ENCODE results near the gene RIC3.

RIC3 gene

DNA sequence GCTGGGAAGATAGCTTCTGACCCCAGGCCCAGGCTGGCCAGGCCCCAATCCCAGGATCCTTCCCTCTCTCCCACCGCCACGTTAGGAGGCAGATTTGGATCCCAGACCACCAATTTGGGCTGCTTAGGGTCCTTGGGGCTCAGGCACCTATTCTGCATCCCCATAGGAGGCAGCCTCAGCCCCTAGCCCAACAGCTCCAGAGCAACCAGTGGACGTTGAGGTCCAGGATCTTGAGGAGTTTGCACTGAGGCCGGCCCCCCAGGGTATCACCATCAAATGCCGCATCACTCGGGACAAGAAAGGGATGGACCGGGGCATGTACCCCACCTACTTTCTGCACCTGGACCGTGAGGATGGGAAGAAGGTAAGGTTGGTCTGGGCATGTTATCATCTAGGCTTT, 71.8 kb downstream of the RIC3 start:
- ChIA-PET CTCF (no interaction called here), POLR2A (no interaction called here)
- TF ChIP-seq ARNT (IDR thresholded peaks at IDR 0.05): no peak
- DNase-seq (ENCODE audit: extremely low spot score): no peak

DNA sequence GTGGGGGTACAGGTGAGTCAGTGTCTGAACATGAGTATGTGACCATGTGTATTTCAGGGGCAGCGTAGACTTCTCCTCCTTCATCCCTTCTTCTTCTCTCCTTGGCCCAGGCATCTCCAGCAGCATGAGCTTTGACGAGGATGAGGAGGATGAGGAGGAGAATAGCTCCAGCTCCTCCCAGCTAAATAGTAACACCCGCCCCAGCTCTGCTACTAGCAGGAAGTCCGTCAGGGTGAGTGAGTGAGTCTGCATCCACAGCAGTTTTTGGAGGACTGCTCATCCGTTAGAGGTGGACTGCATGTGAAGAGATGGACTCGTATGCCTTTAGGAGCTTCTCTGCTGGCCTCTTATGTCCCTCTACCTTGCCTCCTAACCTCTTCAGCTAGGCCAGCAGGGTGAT, 72.2 kb downstream of the RIC3 start:
- CTCF ChIA-PET: no interaction called here
- no peak for DNase-seq (ENCODE audit: extremely low spot score)
- TF ChIP-seq, protein P1, sequence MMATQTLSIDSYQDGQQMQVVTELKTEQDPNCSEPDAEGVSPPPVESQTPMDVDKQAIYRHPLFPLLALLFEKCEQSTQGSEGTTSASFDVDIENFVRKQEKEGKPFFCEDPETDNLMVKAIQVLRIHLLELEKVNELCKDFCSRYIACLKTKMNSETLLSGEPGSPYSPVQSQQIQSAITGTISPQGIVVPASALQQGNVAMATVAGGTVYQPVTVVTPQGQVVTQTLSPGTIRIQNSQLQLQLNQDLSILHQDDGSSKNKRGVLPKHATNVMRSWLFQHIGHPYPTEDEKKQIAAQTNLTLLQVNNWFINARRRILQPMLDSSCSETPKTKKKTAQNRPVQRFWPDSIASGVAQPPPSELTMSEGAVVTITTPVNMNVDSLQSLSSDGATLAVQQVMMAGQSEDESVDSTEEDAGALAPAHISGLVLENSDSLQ (IDR thresholded peaks at IDR 0.05): no peak
- TF ChIP-seq ZNF384 (IDR thresholded peaks at IDR 0.05): no peak
- TF ChIP-seq NFRKB (IDR thresholded peaks at IDR 0.05): no peak
- TF ChIP-seq TARDBP (IDR thresholded peaks at IDR 0.05): no peak
- no peak for TF ChIP-seq FOXA1 (IDR thresholded peaks at IDR 0.05)
- TF ChIP-seq CTBP1 (IDR thresholded peaks at IDR 0.05; ENCODE audit: borderline replicate concordance): no peak
- no peak for TF ChIP-seq HDGF (IDR thresholded peaks at IDR 0.05; ENCODE audit: borderline replicate concordance)
- POLR2A ChIA-PET: no interaction called here

DNA sequence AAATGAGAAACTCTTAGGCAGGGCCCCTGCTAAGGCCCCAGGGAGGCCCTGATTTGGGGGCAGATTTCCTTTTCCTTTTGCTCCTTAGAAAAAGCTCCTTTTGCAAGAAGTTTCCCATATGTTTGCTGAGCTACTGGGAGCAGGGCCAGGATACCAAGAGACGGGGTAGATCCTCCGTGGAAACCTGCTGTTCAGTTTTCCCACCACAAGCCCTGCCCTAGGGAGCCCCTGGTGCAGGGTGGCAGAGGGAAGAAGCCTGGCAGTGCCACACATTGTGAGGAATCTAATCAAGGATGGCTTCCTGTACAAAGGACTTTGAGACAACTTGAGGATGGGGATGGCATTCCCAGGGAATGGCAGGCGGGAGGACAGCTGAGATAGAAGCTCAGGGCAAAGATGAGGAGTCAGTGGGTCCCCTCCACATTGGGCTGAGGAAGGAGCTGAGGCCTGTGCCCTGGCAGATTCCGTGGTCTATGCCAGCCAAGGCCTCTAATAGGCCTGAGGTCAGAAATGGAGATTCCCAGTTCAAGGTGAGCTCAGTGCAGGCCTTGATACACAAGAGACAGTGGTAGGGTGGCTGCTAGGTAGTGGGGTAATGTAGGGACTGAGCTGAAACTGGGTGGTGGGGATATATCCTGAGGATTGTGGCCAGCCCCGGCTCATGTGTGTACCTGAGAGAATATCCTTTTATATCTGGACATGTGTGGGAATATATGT, 72.9 kb downstream of the RIC3 start:
- ChIA-PET CTCF (interaction anchor here (0.5 to 0.6 kb wide), 2 partner anchors 74 to 87 kb away, joined by 3 read pairs; no protein-coding TSS in a partner anchor), POLR2A (no interaction called here)
- no peak for DNase-seq (ENCODE audit: extremely low spot score)
- no peak for TF ChIP-seq LEF1 (IDR thresholded peaks at IDR 0.05; ENCODE audit: borderline replicate concordance)
- TF ChIP-seq FOXM1 (IDR thresholded peaks at IDR 0.05; ENCODE audit: borderline replicate concordance): no peak
- TF ChIP-seq TARDBP (IDR thresholded peaks at IDR 0.05): no peak

DNA sequence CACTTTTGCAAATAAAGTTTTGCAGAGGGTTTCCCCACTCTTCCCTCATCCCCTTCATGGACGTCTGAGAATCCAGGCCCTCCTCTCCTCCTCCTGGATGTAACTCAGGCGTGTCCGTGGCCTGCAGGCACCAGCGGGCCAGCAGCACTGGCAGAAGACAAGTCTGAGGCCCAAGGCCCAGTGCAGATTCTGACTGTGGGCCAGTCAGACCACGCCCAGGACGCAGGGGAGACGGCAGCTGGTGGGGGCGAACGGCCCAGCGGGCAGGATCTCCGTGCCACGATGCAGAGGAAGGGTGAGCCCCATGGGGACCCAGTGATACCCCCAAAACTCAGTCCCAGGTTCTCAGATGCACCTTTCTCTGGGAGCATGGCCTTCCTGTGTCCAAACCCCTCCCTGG, 73.5 kb downstream of the RIC3 start:
- CTCF ChIA-PET: no interaction called here

DNA sequence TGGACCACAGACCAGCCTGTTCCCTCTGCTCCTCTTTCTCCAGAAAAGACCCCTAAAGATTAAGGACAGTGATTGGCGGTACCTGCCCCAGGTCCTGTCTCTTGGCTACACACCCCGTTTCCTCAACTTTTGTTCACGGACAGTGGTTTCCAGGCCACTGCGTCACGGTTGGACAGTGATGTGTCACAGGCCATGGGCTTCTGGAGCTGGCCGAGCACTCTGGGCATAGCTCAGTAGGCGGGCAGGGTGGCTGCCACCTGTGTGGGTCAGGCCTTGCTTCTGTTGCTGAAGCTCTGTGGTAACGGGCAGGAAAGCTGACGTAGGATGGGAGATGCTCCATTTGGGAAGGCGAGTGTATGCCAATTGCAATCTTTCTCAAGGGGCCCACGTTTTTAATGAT, 74.2 kb downstream of the RIC3 start:
- no peak for DNase-seq (ENCODE audit: extremely low spot score)
- TF ChIP-seq FOXA1 (IDR thresholded peaks at IDR 0.05): no peak
- no peak for TF ChIP-seq ELF4 (IDR thresholded peaks at IDR 0.05)
- TF ChIP-seq, protein P1 (IDR thresholded peaks at IDR 0.05): no peak
- TF ChIP-seq HDGF (IDR thresholded peaks at IDR 0.05; ENCODE audit: borderline replicate concordance): no peak
- TF ChIP-seq ARNT (IDR thresholded peaks at IDR 0.05): no peak
- no peak for TF ChIP-seq FOXK2 (IDR thresholded peaks at IDR 0.05)
- TF ChIP-seq BHLHE40 (IDR thresholded peaks at IDR 0.05; ENCODE audit: borderline replicate concordance): no peak
- TF ChIP-seq SP1 (IDR thresholded peaks at IDR 0.05): no peak
- TF ChIP-seq L3MBTL2 (conservative IDR thresholded peaks at IDR 0.05): no peak
- TF ChIP-seq ZNF384 (IDR thresholded peaks at IDR 0.05): no peak
- TF ChIP-seq LEF1 (IDR thresholded peaks at IDR 0.05; ENCODE audit: borderline replicate concordance): no peak
- TF ChIP-seq CTBP1 (IDR thresholded peaks at IDR 0.05; ENCODE audit: borderline replicate concordance): no peak
- TF ChIP-seq FOXM1 (IDR thresholded peaks at IDR 0.05; ENCODE audit: borderline replicate concordance): no peak
- no peak for TF ChIP-seq SUZ12 (IDR thresholded peaks at IDR 0.05)
- no peak for TF ChIP-seq TARDBP (IDR thresholded peaks at IDR 0.05)
- TF ChIP-seq NFRKB (IDR thresholded peaks at IDR 0.05): no peak
- ChIA-PET CTCF (interaction anchor here (1.8 kb wide), 1 partner anchor 88 kb away, joined by 8 read pairs; no protein-coding TSS in a partner anchor), POLR2A (no interaction called here)

More for the DNA sequence above, 73.5 kb downstream of the RIC3 start:
- no peak for DNase-seq (ENCODE audit: extremely low spot score)
- TF ChIP-seq ARNT (IDR thresholded peaks at IDR 0.05) (no peak), L3MBTL2 (conservative IDR thresholded peaks at IDR 0.05) (no peak), ZNF384 (IDR thresholded peaks at IDR 0.05) (no peak), FOXK2 (IDR thresholded peaks at IDR 0.05) (no peak), HDGF (IDR thresholded peaks at IDR 0.05; ENCODE audit: borderline replicate concordance) (no peak), TARDBP (IDR thresholded peaks at IDR 0.05) (no peak), SUZ12 (IDR thresholded peaks at IDR 0.05) (no peak), SP1 (IDR thresholded peaks at IDR 0.05) (no peak), FOXM1 (IDR thresholded peaks at IDR 0.05; ENCODE audit: borderline replicate concordance) (no peak), ELF4 (IDR thresholded peaks at IDR 0.05) (no peak), NFRKB (IDR thresholded peaks at IDR 0.05) (no peak), BHLHE40 (IDR thresholded peaks at IDR 0.05; ENCODE audit: borderline replicate concordance) (no peak), CTBP1 (IDR thresholded peaks at IDR 0.05; ENCODE audit: borderline replicate concordance) (no peak), LEF1 (IDR thresholded peaks at IDR 0.05; ENCODE audit: borderline replicate concordance) (no peak), FOXA1 (IDR thresholded peaks at IDR 0.05) (no peak)
- TF ChIP-seq, protein P1 (IDR thresholded peaks at IDR 0.05): no peak
- POLR2A ChIA-PET: no interaction called here

DNA sequence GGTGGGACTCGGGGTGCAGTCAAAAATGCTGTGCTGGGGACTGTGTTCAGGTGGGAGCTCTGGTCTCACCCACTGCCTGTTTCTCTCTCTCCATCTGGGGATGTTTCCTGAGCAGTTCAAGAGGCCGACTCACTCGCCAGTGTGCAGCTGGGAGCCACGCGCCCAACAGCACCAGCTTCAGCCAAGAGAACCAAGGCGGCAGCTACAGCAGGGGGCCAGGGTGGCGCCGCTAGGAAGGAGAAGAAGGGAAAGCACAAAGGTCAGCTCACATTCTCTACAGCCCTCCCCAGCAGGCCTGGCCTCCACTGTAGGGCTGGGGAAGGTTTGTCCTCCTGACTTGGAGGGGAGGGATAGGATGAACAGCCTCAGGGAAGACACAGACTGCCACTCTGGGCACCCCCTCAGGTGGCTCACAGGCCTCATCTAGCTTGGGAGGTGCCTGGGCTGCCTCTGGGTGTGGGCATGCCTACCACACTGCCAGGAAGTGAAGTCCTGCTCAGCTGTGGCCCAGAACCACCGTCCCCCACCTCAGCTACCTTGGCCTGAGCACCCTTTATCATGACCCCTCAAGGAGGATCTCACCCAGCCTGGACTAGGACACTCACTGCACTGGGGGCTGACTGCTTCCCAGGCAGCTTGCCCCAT, 74.8 kb downstream of the RIC3 start:
- no peak for DNase-seq (ENCODE audit: extremely low spot score)
- ChIA-PET CTCF (interaction anchor here (1.8 kb wide), 1 partner anchor 87 kb away, joined by 8 read pairs; no protein-coding TSS in a partner anchor), POLR2A (no interaction called here)
- TF ChIP-seq SP1 (IDR thresholded peaks at IDR 0.05) (no peak), FOXK2 (IDR thresholded peaks at IDR 0.05) (no peak), NFRKB (IDR thresholded peaks at IDR 0.05) (no peak), BHLHE40 (IDR thresholded peaks at IDR 0.05; ENCODE audit: borderline replicate concordance) (no peak), SUZ12 (IDR thresholded peaks at IDR 0.05) (no peak), ZNF384 (IDR thresholded peaks at IDR 0.05) (no peak)
